HG03439 (cell line): Measurements from ENCODE around the gene TXNDC11.

Experiments
- ATAC-seq: cut with Tn5 transposase; IDR thresholded peaks from one replicate; pipeline ENCODE4 v1.9.1; 2021; ENCODE audit warnings: mild to moderate bottlenecking, moderate library complexity; ENCODE audit not compliant: unreplicated experiment

TXNDC11 gene

GRCh38 chr16:11691771-11692170 lies 50.9 kb downstream of the TXNDC11 start:
- ATAC-seq: no peak

GRCh38 chr16:11691235-11691634 lies 51.4 kb downstream of the TXNDC11 start:
- no peak for ATAC-seq

GRCh38 chr16:11689031-11689840 lies 53.4 kb downstream of the TXNDC11 start:
- peak; percentile 81 for ATAC-seq

GRCh38 chr16:11688520-11688886 lies 54.2 kb downstream of the TXNDC11 start:
- ATAC-seq: no peak

- ATAC-seq: no peak
Measured at GRCh38 chr16:11687601-11688519, 54.8 kb downstream of the TXNDC11 start.

- ATAC-seq: no peak
Measured at GRCh38 chr16:11686713-11687380, 55.8 kb downstream of the TXNDC11 start.

- no peak for ATAC-seq
Measured at GRCh38 chr16:11685844-11686618, 56.6 kb downstream of the TXNDC11 start.

GRCh38 chr16:11684231-11685025 lies 58.2 kb downstream of the TXNDC11 start:
- no peak for ATAC-seq

- ATAC-seq: no peak
Measured at GRCh38 chr16:11683145-11683544, 59.5 kb downstream of the TXNDC11 start.

GRCh38 chr16:11682655-11683096 lies 60.0 kb downstream of the TXNDC11 start:
- ATAC-seq: no peak

- ATAC-seq: no peak
Measured at GRCh38 chr16:11681976-11682654, 60.5 kb downstream of the TXNDC11 start.

- ATAC-seq: no peak
Measured at GRCh38 chr16:11681556-11681955, 61.1 kb downstream of the TXNDC11 start.

- no peak for ATAC-seq
Measured at GRCh38 chr16:11679941-11680911, 62.4 kb downstream of the TXNDC11 start.

GRCh38 chr16:11679250-11679649 lies 63.4 kb downstream of the TXNDC11 start:
- ATAC-seq: no peak

- no peak for ATAC-seq
Measured at GRCh38 chr16:11677959-11678881, 64.4 kb downstream of the TXNDC11 start.

- no peak for ATAC-seq
Measured at GRCh38 chr16:11677451-11677951, 65.2 kb downstream of the TXNDC11 start.

- ATAC-seq: no peak
Measured at GRCh38 chr16:11676799-11677198, 65.9 kb downstream of the TXNDC11 start.
